Mesothelial cell of epicardium (in vitro differentiated cells): ENCODE data around the gene ITGA8. TPM values are rescaled to one million over a fixed set of nuclear protein-coding genes. Genes with fewer than 3 reads are reported as not detected.
"Not testable (repeated sequence)": the region's sequence is repeated elsewhere in the genome, so short reads cannot be mapped to it uniquely, and the experiment has no call there.

ENCODE experiments used
- DNase-seq, 2 experiments: peaks; one replicate each; pipeline ENCODE4 v3.0.0; 2021; ENCODE audit warnings: low spot score in 2 of 2; ENCODE audit not compliant: unreplicated experiment in 2 of 2
- H3K27ac Mint-ChIP-seq: 2 replicates; pipeline ENCODE4 v1.8.0; 2021; ENCODE audit warnings: mixed read lengths
- H3K27me3 Mint-ChIP-seq: 2 replicates; pipeline ENCODE4 v1.8.0; 2021; ENCODE audit warnings: low read depth, mixed read lengths
- H3K36me3 Mint-ChIP-seq: 2 replicates; pipeline ENCODE4 v1.8.0; 2021; ENCODE audit warnings: mixed read lengths
- H3K4me1 Mint-ChIP-seq: 2 replicates; pipeline ENCODE4 v1.8.0; 2021; ENCODE audit warnings: mixed read lengths
- H3K4me3 Mint-ChIP-seq: 2 replicates; pipeline ENCODE4 v1.8.0; 2021; ENCODE audit warnings: mild to moderate bottlenecking, moderate library complexity, mixed read lengths
- H3K9me3 Mint-ChIP-seq: 2 replicates; pipeline ENCODE4 v1.8.0; 2021; ENCODE audit warnings: mixed read lengths
- total RNA-seq: library from RNA; stranded (reverse); gene quantifications from 3 replicates; pipeline ENCODE4 v1.2.1, GENCODE V29; 2021
- TF ChIP-seq, protein P1 (sequence below): fragments of 200-600 bp; sonication (generic); IDR thresholded peaks from one replicate; pipeline ENCODE4 v1.5.0; 2021; ENCODE audit warnings: antibody characterized with exemption; ENCODE audit not compliant: unreplicated experiment

ITGA8 gene
- total RNA-seq, 1 donor from 2014 or later = 21.7 TPM

GRCh38 chr10:15587271-15587670 is 132.5 kb downstream of the ITGA8 start:
- Mint-ChIP-seq H3K27me3 (no peaks in the 10 kb centered on the region), H3K9me3 (no peaks in the 10 kb centered on the region), H3K36me3 (no peaks in the 10 kb centered on the region), H3K4me3 (no peak overlapping the region), H3K4me1 (peaks cover 9% of the 10 kb centered on the region), H3K27ac (no peak overlapping the region)
- DNase-seq = no peak
- TF ChIP-seq, protein P1, sequence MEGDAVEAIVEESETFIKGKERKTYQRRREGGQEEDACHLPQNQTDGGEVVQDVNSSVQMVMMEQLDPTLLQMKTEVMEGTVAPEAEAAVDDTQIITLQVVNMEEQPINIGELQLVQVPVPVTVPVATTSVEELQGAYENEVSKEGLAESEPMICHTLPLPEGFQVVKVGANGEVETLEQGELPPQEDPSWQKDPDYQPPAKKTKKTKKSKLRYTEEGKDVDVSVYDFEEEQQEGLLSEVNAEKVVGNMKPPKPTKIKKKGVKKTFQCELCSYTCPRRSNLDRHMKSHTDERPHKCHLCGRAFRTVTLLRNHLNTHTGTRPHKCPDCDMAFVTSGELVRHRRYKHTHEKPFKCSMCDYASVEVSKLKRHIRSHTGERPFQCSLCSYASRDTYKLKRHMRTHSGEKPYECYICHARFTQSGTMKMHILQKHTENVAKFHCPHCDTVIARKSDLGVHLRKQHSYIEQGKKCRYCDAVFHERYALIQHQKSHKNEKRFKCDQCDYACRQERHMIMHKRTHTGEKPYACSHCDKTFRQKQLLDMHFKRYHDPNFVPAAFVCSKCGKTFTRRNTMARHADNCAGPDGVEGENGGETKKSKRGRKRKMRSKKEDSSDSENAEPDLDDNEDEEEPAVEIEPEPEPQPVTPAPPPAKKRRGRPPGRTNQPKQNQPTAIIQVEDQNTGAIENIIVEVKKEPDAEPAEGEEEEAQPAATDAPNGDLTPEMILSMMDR = no peak

DNA sequence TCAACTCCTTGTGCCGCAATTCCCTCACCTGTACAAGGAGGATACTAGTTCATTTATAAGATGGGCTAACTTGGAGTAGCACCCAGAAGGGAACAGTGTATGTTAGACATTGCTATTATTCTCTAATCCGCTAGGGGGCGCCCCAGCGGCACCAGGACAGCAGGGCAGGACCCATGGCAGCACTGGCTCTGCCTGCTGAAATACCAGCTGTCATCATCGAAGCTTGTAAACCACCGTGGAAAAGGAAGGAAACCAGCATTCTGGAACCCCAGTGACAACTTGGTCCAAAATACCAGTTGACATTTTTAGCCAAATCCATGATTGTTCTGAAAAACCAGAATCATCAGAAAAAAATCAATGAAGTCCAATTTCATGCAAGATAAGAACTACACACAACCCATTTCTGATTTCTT is 134.4 kb downstream of the ITGA8 start:
- Mint-ChIP-seq H3K4me1 (peaks cover 6% of the 10 kb centered on the region), H3K36me3 (peaks cover 9% of the 10 kb centered on the region), H3K27me3 (no peaks in the 10 kb centered on the region), H3K27ac (no peak overlapping the region), H3K9me3 (peaks cover 12% of the 10 kb centered on the region), H3K4me3 (no peak overlapping the region)
- TF ChIP-seq, protein P1 = peak; percentile 74
- DNase-seq = peak in 1 of 2 experiments; percentile 45

- H3K4me1 Mint-ChIP-seq, H3K27ac Mint-ChIP-seq: not testable (repeated sequence)
Measured at GRCh38 chr10:15582972-15583371, 136.8 kb downstream of the ITGA8 start.

GRCh38 chr10:15579605-15580004 is 140.1 kb downstream of the ITGA8 start:
- TF ChIP-seq, protein P1 = no peak
- H3K36me3 Mint-ChIP-seq = peaks cover 11% of the 10 kb centered on the region
- H3K27me3 Mint-ChIP-seq = no peaks in the 10 kb centered on the region
- peaks cover 17% of the 10 kb centered on the region for H3K9me3 Mint-ChIP-seq
- H3K4me1 Mint-ChIP-seq = no peaks in the 10 kb centered on the region
- no peak for DNase-seq
- H3K4me3 Mint-ChIP-seq = no peak overlapping the region
- H3K27ac Mint-ChIP-seq = no peak overlapping the region

More at GRCh38 chr10:15582972-15583371, 136.8 kb downstream of the ITGA8 start:
- H3K4me3 Mint-ChIP-seq, H3K36me3 Mint-ChIP-seq, H3K27me3 Mint-ChIP-seq, DNase-seq: not testable (repeated sequence)
- H3K9me3 Mint-ChIP-seq = peaks cover 12% of the 10 kb centered on the region

- peaks cover 2% of the 10 kb centered on the region for H3K36me3 Mint-ChIP-seq
Measured at GRCh38 chr10:15572531-15573045, 147.1 kb downstream of the ITGA8 start.

GRCh38 chr10:15571575-15571974 is 148.1 kb downstream of the ITGA8 start:
- H3K4me3 Mint-ChIP-seq = no peak overlapping the region
- DNase-seq = peak; percentile 51 to 67
- no peaks in the 10 kb centered on the region for H3K9me3 Mint-ChIP-seq
- no peaks in the 10 kb centered on the region for H3K27me3 Mint-ChIP-seq
- peak overlapping the region; percentile 83 for H3K27ac Mint-ChIP-seq
- no peaks in the 10 kb centered on the region for H3K36me3 Mint-ChIP-seq
- peaks cover 28% of the 10 kb centered on the region for H3K4me1 Mint-ChIP-seq
- TF ChIP-seq, protein P1 = no peak

More at GRCh38 chr10:15572531-15573045, 147.1 kb downstream of the ITGA8 start:
- TF ChIP-seq, protein P1 = no peak
- peaks cover 26% of the 10 kb centered on the region for H3K4me1 Mint-ChIP-seq
- H3K9me3 Mint-ChIP-seq = peaks cover 5% of the 10 kb centered on the region
- no peaks in the 10 kb centered on the region for H3K27me3 Mint-ChIP-seq
- no peak for DNase-seq
- H3K4me3 Mint-ChIP-seq = no peak overlapping the region
- no peak overlapping the region for H3K27ac Mint-ChIP-seq
